Measurements from ENCODE around the gene RASSF1. TPM values are rescaled to one million over a fixed set of nuclear protein-coding genes. Genes with fewer than 3 reads are reported as not detected.
A peak's percentile ranks its signal among the peaks of the same experiment; 100 is the strongest.

Gene RASSF1
- total and polyA plus RNA-seq, 2 of the 13 experiments (the other 11 are each of a cell fraction or from before 2014, with no cell fraction given): 10.2 to 27.5 TPM

DNA sequence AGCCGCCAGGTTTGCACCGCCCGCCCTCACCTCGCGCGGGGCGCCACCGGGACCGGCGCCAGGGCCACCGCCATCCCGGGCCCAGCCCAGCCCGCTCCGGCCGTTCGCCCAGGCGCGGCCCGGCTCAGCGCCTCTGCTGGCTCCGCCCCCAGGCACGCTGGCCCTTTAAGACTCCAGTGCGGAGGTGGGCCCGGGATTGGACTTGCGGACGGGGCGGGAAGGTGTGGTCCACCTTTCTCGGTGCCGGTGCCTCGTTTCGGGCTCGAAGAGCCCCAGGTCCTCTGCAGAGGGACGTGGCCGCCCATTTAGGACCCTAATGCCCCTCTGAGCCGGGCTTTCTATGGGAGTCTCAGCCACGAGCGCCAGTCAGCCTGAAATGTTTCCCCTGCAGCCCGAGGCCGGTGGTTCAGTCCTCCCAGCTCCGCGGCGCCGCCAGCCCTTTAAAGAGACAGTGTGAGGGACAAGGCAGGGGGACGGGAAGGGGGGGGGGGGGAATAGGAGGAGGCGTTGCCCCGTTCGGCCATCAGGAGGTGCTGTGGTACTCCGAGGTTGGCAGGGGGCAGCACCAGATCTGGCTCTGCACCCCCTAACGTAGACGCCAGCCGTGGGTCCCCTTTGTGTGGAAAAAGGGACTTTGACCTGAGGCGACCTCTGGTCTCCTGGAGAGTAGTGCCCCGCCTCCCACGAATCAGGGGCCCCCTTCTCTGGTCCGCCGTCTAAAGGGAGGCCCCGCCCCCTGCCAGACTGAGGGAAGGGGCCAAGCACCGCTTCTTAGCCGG lies 19.1 kb downstream of the RASSF1 start (continued):
- TF ChIP-seq, protein P1, sequence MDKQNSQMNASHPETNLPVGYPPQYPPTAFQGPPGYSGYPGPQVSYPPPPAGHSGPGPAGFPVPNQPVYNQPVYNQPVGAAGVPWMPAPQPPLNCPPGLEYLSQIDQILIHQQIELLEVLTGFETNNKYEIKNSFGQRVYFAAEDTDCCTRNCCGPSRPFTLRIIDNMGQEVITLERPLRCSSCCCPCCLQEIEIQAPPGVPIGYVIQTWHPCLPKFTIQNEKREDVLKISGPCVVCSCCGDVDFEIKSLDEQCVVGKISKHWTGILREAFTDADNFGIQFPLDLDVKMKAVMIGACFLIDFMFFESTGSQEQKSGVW (CRISPR knock-in tag; IDR thresholded peaks at IDR 0.05; ENCODE audit: borderline replicate concordance): no peak
- TF ChIP-seq NCOA5 (CRISPR knock-in tag; IDR thresholded peaks at IDR 0.05) (no peak), NCOR1 (IDR thresholded peaks at IDR 0.05; ENCODE audit: borderline replicate concordance, low read length) (peak; percentile 80), KMT2A (CRISPR knock-in tag; IDR thresholded peaks at IDR 0.05) (0 out of 2 replicates have a peak, but pooled peaks have one; percentile 28), ZNF839 (CRISPR knock-in tag; IDR thresholded peaks at IDR 0.05; ENCODE audit: borderline replicate concordance) (0 out of 2 replicates have a peak, but pooled peaks have one; percentile 59), ZNF772 (CRISPR knock-in tag; IDR thresholded peaks at IDR 0.05) (0 out of 2 replicates have a peak, but pooled peaks have one; percentile 68), REPIN1 (CRISPR knock-in tag; IDR thresholded peaks at IDR 0.05; ENCODE audit: borderline replicate concordance, low read depth) (peak; percentile 48; the same call in 1 of the 2 replicates), HES4 (CRISPR knock-in tag; IDR thresholded peaks at IDR 0.05; ENCODE audit: borderline replicate concordance) (0 out of 2 replicates have a peak, but pooled peaks have one; percentile 44), MIER2 (CRISPR knock-in tag; IDR thresholded peaks at IDR 0.05) (no peak), NFKB2 (CRISPR knock-in tag; IDR thresholded peaks at IDR 0.05; ENCODE audit: borderline replicate concordance) (0 out of 2 replicates have a peak, but pooled peaks have one; percentile 8), ZNF558 (CRISPR knock-in tag; IDR thresholded peaks at IDR 0.05; ENCODE audit: borderline replicate concordance) (0 out of 2 replicates have a peak, but pooled peaks have one; percentile 66)
- TF ChIP-seq, protein P2, sequence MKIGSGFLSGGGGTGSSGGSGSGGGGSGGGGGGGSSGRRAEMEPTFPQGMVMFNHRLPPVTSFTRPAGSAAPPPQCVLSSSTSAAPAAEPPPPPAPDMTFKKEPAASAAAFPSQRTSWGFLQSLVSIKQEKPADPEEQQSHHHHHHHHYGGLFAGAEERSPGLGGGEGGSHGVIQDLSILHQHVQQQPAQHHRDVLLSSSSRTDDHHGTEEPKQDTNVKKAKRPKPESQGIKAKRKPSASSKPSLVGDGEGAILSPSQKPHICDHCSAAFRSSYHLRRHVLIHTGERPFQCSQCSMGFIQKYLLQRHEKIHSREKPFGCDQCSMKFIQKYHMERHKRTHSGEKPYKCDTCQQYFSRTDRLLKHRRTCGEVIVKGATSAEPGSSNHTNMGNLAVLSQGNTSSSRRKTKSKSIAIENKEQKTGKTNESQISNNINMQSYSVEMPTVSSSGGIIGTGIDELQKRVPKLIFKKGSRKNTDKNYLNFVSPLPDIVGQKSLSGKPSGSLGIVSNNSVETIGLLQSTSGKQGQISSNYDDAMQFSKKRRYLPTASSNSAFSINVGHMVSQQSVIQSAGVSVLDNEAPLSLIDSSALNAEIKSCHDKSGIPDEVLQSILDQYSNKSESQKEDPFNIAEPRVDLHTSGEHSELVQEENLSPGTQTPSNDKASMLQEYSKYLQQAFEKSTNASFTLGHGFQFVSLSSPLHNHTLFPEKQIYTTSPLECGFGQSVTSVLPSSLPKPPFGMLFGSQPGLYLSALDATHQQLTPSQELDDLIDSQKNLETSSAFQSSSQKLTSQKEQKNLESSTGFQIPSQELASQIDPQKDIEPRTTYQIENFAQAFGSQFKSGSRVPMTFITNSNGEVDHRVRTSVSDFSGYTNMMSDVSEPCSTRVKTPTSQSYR (CRISPR knock-in tag; IDR thresholded peaks at IDR 0.05; ENCODE audit: borderline replicate concordance): peak; percentile 50; the same call in 1 of the 2 replicates
- TF ChIP-seq, protein P3, sequence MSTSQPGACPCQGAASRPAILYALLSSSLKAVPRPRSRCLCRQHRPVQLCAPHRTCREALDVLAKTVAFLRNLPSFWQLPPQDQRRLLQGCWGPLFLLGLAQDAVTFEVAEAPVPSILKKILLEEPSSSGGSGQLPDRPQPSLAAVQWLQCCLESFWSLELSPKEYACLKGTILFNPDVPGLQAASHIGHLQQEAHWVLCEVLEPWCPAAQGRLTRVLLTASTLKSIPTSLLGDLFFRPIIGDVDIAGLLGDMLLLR (CRISPR knock-in tag; IDR thresholded peaks at IDR 0.05): peak; percentile 29; the same call in 1 of the 2 replicates
- TF ChIP-seq, protein P4, sequence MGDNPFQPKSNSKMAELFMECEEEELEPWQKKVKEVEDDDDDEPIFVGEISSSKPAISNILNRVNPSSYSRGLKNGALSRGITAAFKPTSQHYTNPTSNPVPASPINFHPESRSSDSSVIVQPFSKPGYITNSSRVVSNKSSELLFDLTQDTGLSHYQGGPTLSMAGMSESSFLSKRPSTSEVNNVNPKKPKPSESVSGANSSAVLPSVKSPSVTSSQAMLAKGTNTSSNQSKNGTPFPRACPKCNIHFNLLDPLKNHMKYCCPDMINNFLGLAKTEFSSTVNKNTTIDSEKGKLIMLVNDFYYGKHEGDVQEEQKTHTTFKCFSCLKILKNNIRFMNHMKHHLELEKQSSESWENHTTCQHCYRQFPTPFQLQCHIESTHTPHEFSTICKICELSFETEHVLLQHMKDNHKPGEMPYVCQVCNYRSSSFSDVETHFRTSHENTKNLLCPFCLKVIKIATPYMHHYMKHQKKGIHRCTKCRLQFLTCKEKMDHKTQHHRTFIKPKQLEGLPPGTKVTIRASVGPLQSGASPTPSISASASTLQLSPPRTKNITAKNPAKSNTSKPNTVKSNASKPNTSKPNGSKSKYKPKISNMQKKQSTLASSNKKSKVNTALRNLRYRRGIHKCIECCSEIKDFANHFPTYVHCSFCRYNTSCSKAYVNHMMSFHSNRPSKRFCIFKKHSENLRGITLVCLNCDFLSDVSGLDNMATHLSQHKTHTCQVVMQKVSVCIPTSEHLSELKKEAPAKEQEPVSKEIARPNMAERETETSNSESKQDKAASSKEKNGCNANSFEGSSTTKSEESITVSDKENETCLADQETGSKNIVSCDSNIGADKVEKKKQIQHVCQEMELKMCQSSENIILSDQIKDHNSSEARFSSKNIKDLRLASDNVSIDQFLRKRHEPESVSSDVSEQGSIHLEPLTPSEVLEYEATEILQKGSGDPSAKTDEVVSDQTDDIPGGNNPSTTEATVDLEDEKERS (CRISPR knock-in tag; IDR thresholded peaks at IDR 0.05): 0 out of 2 replicates have a peak, but pooled peaks have one; percentile 72
- TF ChIP-seq, protein P5, sequence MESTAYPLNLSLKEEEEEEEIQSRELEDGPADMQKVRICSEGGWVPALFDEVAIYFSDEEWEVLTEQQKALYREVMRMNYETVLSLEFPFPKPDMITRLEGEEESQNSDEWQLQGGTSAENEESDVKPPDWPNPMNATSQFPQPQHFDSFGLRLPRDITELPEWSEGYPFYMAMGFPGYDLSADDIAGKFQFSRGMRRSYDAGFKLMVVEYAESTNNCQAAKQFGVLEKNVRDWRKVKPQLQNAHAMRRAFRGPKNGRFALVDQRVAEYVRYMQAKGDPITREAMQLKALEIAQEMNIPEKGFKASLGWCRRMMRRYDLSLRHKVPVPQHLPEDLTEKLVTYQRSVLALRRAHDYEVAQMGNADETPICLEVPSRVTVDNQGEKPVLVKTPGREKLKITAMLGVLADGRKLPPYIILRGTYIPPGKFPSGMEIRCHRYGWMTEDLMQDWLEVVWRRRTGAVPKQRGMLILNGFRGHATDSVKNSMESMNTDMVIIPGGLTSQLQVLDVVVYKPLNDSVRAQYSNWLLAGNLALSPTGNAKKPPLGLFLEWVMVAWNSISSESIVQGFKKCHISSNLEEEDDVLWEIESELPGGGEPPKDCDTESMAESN (CRISPR knock-in tag; conservative IDR thresholded peaks at IDR 0.05): no peak
- TF ChIP-seq, protein P6, sequence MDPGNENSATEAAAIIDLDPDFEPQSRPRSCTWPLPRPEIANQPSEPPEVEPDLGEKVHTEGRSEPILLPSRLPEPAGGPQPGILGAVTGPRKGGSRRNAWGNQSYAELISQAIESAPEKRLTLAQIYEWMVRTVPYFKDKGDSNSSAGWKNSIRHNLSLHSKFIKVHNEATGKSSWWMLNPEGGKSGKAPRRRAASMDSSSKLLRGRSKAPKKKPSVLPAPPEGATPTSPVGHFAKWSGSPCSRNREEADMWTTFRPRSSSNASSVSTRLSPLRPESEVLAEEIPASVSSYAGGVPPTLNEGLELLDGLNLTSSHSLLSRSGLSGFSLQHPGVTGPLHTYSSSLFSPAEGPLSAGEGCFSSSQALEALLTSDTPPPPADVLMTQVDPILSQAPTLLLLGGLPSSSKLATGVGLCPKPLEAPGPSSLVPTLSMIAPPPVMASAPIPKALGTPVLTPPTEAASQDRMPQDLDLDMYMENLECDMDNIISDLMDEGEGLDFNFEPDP (CRISPR knock-in tag; conservative IDR thresholded peaks at IDR 0.05): no peak
